ENCODE data around the gene NFIL3.
A peak's percentile ranks its signal among the peaks of the same experiment; 100 is the strongest.

Gene NFIL3

DNA sequence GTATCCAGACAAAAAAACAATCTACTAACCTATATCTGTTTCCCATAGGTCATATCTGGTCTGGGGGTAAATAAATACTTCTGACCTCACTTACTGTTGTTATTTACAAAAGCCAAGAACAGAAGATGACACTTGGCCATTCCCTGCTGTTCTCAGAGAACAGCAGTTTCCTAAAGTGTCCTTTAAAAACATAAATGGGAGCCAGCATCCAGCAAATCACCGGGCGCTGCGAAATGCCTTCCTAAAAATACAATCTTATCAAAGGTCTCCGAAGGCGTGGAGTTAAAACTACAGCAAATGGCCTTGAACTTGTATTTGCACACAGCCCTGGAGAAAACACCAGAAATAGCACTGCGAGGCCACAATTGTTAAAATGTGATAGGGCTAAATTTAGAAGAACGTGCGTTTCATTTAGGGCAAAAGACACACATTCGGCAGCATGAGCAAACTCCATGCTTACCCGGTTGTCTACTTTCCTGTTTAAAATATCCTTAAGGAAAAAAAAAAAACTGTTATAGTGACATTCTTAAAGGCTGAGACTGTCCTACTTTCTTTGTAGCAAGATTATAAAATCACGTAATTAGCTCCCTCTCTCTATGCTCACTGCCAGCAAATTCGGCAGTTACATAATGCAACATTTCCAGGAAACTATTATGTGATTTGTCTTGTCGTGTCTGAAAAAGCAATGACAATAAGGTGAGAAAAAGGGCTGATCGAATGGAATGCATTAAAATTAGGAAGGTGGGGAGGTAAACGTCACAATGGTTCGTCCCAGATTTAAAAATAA lies 1.5 kb downstream of the NFIL3 start:
- DNase-seq (ENCODE audit: low spot score) = peak; percentile 36

DNA sequence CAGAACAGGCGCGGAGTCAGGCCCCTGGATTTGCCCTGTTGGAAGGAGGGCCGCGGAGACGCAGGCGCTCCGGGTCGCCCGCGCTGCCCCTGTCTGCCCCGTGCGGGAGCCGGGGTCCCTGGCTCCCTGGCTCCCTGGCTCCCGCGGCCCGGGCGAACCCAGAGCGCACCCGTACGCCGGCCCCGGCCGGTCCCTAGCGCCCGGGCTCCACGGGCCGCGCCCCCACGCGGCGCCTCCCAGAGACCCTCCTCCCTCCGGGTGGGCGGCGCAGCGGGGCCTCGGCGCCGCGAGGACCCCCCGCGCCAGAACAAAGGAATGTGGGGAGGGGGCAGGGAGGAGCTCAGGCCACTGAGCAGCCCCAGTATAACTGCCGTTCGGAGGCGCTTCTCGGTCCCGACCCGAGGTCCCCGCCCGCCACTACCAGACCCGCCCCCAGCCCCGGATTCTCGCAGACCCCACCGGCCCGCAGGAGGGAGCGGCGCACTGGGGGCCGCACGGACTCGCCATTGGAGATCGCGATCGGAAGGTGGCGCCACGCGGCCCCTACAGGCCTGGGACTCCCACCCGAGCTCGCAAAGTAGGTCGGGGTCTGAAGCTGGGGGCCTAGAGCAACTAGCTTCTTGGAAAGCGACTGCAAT lies 2.4 kb downstream of the NFIL3 start:
- peak; percentile 38 for DNase-seq (ENCODE audit: low spot score)

DNA sequence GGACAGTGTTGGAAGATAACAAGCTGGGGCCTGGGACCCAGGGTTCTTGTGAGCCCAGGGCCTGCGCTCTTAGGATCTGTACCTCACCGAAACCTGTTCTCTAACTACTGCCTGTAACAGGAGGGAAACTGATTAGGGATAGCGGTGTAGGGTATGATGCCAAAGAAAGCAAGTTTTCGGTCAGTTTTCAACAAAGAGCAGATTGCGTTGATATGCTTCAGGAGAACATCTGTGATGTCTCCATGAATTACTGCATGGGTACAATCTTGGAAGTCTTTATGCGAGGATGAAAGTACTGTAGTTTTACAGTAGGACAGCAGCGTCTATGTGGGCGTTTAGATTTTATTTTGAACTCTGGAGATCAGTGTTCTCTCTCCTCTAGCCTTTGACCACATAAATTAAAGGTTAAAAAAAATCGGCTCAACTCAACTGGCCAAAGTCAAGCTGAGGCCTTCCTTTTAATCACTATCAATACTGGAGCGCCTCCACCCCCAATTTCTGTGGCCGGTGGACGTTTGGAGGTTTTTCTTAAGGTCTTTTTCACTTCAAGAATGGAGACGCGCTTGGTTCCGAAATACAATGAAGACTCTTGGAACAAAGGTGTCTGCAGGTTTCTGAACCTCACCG lies 3.0 kb downstream of the NFIL3 start:
- DNase-seq (ENCODE audit: low spot score) = no peak

- DNase-seq (ENCODE audit: low spot score) = no peak
These were observed 4.1 kb downstream of the NFIL3 start for GRCh38 chr9:91419222-91420191.

GRCh38 chr9:91418215-91418610 lies 5.4 kb downstream of the NFIL3 start:
- DNase-seq (ENCODE audit: low spot score) = no peak

GRCh38 chr9:91417602-91418214 lies 5.9 kb downstream of the NFIL3 start:
- DNase-seq (ENCODE audit: low spot score) = no peak

GRCh38 chr9:91416096-91416712 lies 7.4 kb downstream of the NFIL3 start:
- no peak for DNase-seq (ENCODE audit: low spot score)

DNA sequence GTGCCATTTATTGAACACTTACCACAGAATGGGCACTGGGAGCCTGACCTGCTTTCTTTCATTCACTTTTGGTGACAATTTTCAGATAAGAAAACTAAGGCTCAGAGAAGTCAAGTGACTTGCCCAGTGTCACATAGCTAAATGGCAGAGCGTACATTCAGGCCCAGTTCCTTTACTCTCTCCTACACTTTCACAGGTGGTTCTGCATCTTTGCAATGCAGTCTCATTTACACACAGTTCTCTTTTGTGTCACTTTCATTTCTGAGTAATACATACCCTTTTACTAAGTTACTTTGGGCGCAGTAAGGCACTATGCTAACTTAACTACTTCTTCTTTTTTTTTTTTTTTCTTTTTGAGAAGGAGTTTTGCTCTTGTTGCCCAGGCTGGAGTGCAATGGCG lies 8.3 kb downstream of the NFIL3 start:
- DNase-seq (ENCODE audit: low spot score) = no peak

- no peak for DNase-seq (ENCODE audit: low spot score)
These were observed 10.7 kb downstream of the NFIL3 start for GRCh38 chr9:91412941-91413340.

DNA sequence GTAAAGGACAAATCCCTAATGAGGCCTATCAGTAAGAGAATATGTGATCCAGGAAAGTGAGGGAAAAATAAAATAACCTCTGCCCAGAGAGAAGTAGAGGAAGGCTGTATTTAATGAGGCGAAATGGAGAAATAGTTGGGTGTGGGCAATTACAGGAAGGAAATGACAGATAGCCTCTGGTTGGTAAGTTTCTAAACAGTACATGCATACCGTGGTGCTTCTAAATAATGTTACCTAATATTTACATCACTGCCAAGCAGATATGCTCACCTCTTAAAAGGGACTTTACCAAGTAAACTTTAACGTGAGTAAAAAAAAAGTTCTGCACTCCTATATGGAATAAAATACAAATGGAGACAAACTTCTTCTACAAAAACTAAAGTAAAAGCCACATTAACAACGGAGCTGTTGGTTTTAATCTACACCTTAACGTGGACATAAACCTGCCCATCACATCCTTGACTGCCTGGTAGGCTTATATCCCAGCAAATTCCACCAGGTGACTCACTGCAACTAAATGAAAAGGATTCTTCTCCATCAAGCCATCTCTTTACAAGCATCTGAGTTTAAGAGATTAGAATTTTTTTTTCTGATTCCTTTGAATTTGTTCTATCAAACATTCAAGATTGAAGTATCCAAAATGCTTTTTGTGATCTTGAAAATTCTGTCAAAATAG lies 12.4 kb downstream of the NFIL3 start:
- no peak for DNase-seq (ENCODE audit: low spot score)

DNA sequence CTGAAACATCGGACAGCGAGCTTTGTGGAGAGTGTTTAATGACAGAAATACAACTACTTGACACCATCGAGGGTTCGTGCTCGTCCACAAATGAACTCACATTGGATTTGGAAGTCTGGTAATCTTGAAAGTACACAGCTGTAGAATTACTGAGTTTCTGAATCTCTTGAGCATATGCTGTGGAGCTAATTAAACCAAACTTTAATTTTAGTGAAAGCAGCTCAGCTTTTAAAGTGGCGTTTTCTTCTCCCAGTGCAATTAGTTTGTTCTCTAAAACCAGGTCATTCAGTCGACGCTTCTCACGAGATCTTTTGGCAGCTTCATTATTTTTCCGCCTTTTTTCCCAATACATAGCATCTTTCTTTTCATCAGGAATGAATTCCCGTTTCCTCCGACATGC lies 13.5 kb downstream of the NFIL3 start:
- no peak for DNase-seq (ENCODE audit: low spot score)

- no peak for DNase-seq (ENCODE audit: low spot score)
These were observed 15.2 kb downstream of the NFIL3 start for GRCh38 chr9:91408475-91408874.

- no peak for DNase-seq (ENCODE audit: low spot score)
These were observed 15.9 kb downstream of the NFIL3 start for GRCh38 chr9:91407580-91408318.

DNA sequence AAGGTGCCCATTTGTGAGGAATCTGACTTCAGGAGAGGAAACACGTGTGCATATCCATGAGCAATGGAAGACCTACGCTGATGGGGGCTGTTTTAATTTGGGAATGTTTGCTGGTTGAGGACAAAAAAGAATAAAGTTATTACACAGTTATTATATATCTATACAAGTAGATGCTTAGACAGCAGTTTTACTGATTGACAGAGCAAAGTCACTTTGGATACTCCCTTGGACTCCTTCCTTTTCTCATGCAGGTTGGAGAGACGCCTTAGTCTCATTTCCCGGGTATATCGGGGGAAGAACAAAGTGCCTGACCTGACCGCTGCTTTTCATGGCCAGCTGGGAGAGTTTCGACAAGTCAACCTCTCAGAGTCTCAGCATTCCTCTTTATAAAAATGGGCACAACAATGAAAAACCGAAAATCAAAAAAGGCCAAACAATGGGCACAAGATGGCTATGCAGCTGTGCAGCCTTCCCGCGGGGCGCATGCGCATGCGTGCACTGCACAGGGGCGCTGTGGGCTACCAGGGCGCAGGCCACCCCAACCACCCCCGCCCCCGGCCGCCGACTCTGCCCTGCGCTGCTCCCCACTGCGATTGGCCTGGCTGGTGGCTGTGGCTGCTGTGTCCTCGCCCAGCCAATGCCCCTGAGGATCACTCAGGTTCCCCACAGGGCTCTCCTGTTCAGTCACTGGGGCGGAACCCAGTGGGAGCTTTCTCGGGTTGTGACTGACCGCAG lies 18.1 kb downstream of the NFIL3 start:
- DNase-seq (ENCODE audit: low spot score) = no peak

DNA sequence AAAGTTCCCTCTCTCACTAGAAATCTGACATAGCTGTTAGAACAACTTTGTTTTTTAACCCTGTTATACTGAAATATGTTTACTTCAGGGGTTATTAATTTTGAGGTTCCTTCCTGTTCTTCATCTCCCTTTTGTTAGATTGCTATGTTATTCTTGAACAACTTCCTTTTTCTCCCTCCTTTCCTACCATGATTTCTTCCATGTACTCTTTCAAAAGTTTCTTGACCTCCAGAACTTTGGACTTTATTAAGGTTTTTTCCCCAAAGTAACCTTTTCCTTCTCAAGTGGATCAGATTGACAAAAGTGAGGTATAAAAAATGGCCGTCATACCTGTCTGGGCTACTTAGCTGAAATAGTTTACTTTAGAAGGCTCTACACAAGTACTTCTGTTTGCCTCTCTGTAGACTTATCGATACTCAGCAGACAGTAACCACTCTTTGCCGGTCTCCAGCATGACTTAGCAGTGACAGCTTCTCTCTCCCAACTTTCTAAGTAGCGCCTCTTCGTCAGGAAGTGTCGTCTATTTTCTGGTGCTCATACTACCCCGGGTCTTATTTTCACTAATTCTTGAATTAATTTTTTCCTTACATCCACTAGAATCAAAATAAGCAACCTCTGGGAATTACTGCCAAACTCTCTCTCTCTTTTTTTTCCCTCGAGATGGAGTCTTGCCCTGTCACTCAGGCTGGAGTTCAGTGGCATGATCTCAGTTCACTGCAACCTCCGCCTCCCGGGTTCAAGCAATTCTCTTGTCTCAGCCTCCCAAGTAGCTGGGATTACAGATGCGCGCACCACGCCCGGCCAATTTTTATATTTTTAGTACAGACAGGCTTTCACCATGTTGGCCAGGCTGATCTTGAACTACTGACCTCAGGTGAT lies 19.7 kb downstream of the NFIL3 start:
- no peak for DNase-seq (ENCODE audit: low spot score)

GRCh38 chr9:91398926-91399325 lies 24.7 kb downstream of the NFIL3 start:
- no peak for DNase-seq (ENCODE audit: low spot score)

DNA sequence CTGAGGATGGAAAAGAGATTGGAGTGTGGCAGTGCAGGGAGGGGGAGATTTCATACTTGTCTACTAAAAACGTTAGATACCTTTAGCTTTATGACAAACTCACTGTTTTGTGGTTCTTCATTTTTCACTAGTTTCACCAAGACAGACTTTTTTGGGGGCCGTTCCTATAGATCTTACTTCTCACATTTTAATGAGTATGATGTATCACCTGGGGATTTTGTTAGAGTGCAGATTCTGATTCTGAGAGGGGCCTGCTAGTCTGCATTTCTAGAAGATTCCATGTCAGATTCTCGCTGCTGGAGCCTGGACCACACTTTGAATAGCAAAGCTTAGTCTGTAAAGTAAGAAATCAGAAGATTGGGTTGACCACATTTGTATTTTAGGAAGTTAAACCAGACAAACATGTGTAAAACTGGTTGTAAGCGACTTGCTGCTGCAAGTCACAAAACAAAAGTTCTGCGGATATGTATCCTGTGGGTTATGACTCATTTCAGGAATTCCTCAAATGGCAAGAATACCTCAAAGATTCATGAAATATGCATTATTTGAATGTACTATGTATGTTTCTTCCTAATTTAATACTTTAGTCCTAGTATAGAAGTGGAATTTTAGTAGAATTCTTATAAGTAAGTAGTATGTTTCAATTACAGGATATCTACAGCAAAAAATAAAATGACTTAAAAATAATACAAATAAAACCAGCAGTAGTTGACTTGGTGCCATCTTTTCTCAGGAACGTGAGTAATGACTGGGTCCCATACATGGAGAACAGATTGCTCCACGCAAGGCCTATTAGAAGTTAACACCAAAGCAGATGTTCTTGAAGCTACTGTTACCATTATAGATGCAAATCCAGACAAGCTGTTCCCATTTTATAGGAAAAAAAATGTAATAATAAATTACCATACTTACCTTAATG lies 27.8 kb downstream of the NFIL3 start:
- no peak for DNase-seq (ENCODE audit: low spot score)

Data from Ammon's horn (tissue), 1 donor.